OCI-LY7 (cell line): ENCODE results near the gene PRIM1.

Source experiments
- CTCF ChIP-seq: fragments of 200-600 bp; sonication (generic); conservative IDR thresholded peaks from 2 replicates; pipeline ENCODE4 v1.5.1; 2014; ENCODE audit warnings: mild to moderate bottlenecking, antibody characterized with exemption, low read length, moderate library complexity, mixed read lengths
- EZH2phosphoT487 ChIP-seq: fragments of 200-600 bp; sonication (generic); IDR thresholded peaks from 2 replicates; pipeline ENCODE4 v1.6.1; 2018; ENCODE audit warnings: low read depth, borderline replicate concordance, mild to moderate bottlenecking, mixed run types, antibody characterized with exemption, low read length, moderate library complexity, mixed read lengths

GRCh38 chr12:56719056-56719455 is 33.1 kb downstream of the PRIM1 start:
- TF ChIP-seq CTCF (no peak), EZH2phosphoT487 (no peak)
